GM19395 (cell line): ENCODE results near the gene ASS1.

Source experiments
- ATAC-seq: cut with Tn5 transposase; IDR thresholded peaks from one replicate; pipeline ENCODE4 v1.9.1; 2021; ENCODE audit warnings: mild to moderate bottlenecking, moderate library complexity; ENCODE audit not compliant: unreplicated experiment

The ASS1 gene

DNA sequence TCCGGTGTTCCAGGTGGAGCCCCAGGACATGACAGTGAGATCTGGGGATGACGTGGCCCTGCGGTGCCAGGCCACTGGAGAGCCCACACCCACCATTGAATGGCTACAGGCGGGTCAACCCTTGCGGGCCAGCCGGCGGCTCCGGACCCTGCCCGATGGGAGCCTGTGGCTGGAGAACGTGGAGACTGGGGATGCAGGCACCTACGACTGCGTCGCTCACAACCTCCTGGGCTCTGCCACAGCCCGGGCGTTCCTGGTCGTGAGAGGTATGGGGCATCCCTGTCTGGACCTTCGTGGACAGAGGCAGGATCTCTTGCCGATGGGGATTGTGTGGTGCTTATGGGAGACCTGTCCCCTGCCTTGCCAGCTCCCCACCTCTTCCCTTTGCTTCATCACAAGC, 26.0 kb upstream of the ASS1 start:
- ATAC-seq, result no peak

DNA sequence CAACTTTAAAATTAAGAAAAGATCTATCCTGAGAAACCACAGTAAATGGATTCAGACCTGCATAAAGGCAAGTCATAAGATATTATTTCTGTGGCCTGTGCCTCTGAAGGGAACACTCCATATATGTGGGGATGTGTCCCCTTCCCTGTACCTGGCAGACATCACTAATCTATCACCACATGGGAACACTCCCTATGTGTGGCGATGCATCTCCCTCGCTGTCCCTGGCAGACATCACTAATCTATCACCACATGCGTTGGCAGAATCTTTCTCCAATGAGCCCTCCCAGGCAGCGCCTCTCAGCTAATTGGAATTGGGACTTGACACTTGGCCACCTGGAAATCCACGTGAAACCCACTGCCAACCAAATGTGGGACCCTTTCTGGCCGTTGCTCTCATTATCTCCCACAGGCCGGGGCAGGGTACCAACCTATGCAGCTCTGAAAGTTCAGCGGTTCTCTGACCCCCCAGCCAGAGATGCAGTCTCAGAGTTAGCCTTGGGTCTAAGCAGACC, 25.2 kb upstream of the ASS1 start:
- no peak for ATAC-seq

GRCh38 chr9:130421154-130421801, 23.5 kb upstream of the ASS1 start:
- ATAC-seq, result no peak

DNA sequence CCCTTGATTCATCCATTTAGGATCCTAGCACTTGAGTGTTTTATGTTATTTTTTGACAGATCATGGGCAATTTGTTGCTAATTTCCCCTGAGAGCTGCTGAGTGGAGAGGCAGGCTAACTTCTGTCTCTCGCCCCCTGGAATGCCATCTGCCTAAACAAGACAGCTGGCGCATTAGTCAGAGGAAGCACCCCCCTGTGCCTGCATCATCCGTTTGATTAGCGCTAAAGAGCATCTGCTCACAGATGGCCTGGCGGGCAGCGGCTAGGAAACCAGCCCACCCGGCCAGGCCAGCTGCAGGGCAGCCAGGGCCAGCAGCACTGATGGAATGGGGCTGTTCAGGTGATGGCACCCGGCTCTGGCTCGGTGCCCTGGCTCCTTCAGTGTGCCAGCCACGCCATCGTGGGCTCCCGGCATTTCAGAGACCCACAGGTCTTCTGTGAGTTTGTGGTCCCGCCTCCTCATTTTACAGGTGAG, 22.9 kb upstream of the ASS1 start:
- ATAC-seq, result no peak

- no peak for ATAC-seq
Measured at GRCh38 chr9:130422546-130422945, 22.2 kb upstream of the ASS1 start.

GRCh38 chr9:130423272-130423671, 21.5 kb upstream of the ASS1 start:
- ATAC-seq, result no peak

- ATAC-seq, result no peak
Measured at GRCh38 chr9:130424595-130425454, 19.9 kb upstream of the ASS1 start.

DNA sequence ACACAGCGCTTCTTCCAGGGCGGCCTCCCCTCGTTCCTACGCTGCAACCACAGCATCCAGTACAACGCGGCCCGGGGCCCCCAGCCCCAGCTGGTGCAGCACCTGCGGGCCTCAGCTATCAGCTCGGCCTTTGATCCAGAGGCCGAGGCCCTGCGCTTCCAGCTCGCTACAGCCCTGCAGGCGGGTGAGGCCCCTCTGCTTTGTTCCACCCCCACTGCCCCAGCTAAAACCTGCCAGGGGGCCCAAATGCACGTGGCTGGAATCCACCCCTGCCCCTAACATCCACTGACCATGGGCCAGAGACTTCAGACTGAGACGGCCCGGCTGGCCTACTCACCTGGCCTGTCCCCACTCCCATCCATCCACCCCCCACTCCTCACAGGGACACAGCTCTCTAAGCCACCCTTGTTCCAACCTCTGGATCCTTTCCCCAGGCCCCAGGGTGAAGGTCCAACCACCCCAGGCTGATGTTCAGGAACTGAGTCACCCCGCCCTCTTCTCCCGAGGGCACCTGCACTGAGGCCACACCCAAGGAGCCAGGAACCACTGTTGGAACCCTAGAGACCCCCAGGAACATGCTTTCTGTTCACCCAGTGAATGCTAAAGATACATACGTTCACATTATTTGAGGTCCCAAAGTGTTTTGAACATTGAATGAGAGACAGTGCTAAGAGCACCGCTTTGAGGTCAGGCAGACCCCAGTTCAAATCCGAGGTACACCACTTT, 18.9 kb upstream of the ASS1 start:
- ATAC-seq, result no peak

- no peak for ATAC-seq
Measured at GRCh38 chr9:130426467-130426773, 18.3 kb upstream of the ASS1 start.

GRCh38 chr9:130426883-130427282, 17.9 kb upstream of the ASS1 start:
- no peak for ATAC-seq

DNA sequence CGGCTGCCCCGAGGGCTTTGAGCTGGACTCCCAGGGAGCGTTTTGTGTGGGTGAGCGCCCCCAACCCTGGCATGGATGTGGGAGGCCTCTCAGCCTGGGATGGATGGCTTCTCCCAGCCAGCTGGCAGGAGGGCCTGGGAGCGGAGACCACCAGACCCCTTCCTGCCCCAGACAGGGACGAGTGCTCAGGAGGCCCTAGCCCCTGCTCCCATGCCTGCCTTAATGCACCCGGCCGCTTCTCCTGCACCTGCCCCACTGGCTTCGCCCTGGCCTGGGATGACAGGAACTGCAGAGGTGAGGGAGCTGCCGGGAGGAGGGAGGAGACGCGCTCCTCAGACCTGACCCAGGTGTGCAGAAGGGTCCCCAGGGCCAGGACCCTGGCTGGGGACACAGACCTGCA, 17.4 kb upstream of the ASS1 start:
- ATAC-seq, result no peak

DNA sequence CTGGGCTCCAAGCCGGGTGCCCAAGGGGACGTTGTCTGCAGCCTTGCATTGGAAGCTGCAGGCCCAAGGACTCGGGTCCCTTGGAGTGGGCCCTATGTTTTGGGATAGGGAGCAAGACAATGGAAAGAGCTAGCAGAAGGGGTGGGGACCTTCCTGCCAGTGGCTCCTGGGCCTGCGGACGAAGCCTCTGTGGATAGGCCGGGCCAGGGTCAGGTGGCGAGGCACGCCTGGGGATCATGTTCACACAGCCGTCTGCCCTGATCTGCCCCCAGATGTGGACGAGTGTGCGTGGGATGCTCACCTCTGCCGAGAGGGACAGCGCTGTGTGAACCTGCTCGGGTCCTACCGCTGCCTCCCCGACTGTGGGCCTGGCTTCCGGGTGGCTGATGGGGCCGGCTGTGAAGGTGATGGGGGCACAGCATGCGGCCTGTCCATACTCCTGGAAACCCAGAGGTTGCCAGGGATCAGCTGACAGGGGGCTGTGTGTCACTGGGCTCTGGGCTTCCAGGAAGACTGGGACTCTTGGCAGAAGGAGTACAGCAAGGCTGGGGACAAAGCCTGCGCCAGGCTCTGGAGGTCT, 16.6 kb upstream of the ASS1 start:
- ATAC-seq, result no peak

GRCh38 chr9:130429381-130429780, 15.4 kb upstream of the ASS1 start:
- no peak for ATAC-seq

GRCh38 chr9:130429831-130430230, 14.9 kb upstream of the ASS1 start:
- no peak for ATAC-seq

DNA sequence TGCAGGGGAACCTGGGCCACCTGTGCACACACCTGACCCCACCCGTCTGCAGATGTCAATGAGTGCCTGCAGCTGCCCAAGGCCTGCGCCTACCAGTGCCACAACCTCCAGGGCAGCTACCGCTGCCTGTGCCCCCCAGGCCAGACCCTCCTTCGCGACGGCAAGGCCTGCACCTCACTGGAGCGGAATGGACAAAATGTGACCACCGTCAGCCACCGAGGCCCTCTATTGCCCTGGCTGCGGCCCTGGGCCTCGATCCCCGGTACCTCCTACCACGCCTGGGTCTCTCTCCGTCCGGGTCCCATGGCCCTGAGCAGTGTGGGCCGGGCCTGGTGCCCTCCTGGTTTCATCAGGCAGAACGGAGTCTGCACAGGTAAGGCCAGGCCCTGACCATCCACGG, 14.5 kb upstream of the ASS1 start:
- no peak for ATAC-seq

DNA sequence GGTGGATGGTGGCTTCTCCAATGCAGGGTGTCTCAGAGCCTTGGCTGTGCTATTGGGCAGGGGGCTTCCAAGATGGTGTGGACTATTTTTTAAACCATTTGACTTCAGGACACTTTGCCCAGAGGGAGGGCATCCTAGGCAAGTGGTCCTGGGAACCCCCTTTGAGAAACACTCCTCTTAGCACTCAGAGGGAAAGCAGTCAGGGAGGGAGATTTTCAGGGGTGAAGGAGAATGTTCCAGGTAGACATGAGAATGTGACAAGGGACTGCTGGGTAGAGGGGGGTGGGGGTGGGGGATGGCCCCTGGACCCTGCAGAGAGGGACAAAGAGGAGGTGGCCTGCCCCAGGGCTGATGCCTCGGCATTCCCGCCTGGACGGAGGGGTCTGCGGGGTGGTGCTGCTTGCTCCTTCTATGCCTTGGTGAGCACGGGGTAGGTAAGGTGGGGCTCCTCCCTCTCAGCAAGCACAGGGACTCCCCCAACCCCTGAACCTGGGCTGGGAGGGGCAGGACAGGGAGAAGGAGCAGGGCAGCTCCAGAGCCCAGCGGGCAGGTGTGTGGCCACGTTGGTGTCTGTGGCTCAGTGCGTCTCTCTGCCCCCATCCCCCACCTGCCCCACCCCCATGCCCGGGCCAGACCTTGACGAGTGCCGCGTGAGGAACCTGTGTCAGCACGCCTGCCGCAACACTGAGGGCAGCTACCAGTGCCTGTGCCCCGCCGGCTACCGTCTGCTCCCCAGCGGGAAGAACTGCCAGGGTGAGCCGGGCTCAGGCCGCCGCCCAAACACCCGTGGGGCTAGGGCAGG, 13.8 kb upstream of the ASS1 start:
- no peak for ATAC-seq

GRCh38 chr9:130431536-130432303, 13.0 kb upstream of the ASS1 start:
- ATAC-seq, result no peak

DNA sequence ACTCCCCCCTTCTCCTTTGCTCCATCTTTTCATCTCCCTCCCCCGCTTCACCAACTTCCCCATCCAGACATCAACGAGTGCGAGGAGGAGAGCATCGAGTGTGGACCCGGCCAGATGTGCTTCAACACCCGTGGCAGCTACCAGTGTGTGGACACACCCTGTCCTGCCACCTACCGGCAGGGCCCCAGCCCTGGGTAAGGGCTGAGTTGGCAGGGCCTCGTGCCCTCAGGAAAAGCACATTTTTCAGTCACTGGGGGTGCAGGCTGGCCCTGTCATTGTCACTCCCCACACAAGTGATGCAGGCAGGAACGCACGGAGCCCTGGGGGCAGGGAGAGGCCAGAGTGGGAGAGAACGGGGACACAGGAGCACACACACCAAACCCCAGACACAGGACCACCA, 12.4 kb upstream of the ASS1 start:
- no peak for ATAC-seq

GRCh38 chr9:130432796-130433167, 12.0 kb upstream of the ASS1 start:
- ATAC-seq, result no peak
